Measurements from ENCODE around the gene KIF20B.
"Not testable (repeated sequence)": the region's sequence is repeated elsewhere in the genome, so short reads cannot be mapped to it uniquely, and the experiment has no call there.

Gene KIF20B

DNA sequence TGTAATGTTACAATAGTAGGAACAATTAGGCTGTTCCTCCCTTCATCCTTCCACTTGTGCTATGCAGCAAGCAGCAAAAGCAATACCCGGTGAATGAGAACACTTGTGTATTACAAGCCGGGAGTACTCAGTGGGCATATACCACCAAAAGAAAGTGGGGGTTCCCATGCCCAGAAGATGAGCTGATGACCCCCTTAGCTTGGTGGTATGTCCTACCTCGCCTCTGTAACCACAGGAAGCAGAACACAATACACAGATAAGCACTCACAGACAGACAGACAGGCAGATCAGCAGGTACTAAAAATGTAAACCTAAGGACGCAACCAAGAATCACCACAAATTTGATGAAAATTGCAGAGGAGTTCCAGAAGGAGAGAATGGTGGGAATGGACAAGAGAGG lies 15.5 kb upstream of the KIF20B start:
- DNase-seq, result no peak

DNA sequence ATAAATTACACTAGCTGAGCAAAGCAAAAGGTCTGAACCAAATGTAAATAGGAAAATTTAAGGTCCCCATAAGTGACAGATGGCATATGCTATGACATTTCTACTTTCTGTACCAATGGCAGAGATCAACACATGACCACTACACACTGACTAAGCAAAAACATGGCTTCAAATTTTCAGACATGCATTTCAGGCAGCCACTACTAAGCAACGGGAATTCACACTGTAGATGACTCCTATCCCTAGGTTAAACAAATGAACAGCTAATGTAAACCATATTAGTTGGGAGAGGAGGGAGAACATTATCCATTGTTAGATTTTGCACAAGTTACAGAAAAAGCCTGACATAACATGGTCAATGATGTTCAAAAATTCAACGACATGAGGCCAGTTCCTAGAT lies 11.4 kb upstream of the KIF20B start:
- no peak for DNase-seq

- no peak for DNase-seq
Measured at GRCh38 chr10:89692416-89692815, 9.0 kb upstream of the KIF20B start.

- no peak for DNase-seq
Measured at GRCh38 chr10:89693176-89693575, 8.2 kb upstream of the KIF20B start.

- peak; percentile 58 for DNase-seq
Measured at GRCh38 chr10:89695307-89695706, 6.1 kb upstream of the KIF20B start.

- no peak for DNase-seq
Measured at GRCh38 chr10:89697946-89698345, 3.4 kb upstream of the KIF20B start.

DNA sequence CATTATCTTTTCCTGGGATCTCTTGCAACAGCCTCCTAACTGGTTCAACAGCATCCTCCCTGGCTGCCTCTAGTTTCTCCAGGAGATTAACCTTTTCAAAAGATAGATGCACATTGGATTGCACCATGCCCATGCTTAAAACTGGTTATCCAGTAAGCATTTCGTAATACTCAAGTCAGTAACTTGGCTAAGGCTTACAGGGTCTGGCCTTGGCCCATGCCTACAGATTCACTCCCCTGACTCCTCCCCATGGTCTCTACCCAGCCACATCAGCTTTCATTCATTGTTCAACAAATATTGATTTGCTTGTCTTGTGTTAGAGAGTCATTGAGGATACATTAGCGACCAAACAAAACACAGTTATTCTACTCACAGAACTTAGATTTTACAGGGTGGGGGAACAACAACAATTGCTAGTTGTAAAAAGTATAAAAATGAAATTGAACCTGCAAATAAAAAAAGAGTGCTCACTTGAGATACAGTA lies 1.8 kb upstream of the KIF20B start:
- no peak for DNase-seq

DNA sequence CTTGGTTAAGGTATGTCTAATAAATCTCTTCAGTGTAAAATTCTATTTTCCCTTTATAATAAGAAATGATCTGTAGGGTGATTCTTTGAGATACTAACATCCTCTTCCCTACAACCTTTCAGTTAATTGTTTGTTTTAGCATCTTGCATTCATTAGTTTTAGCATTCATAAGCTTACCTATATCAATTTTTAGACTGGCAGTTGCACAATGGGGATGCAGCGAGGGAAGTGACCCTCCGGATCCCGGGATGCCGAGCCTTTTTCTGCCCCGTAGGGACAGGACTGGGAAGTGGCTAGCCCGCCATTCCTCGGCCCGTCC lies 508 bp upstream of the KIF20B start:
- DNase-seq, result no peak

GRCh38 chr10:89702121-89702480 lies 711 bp downstream of the KIF20B start:
- DNase-seq, result no peak

DNA sequence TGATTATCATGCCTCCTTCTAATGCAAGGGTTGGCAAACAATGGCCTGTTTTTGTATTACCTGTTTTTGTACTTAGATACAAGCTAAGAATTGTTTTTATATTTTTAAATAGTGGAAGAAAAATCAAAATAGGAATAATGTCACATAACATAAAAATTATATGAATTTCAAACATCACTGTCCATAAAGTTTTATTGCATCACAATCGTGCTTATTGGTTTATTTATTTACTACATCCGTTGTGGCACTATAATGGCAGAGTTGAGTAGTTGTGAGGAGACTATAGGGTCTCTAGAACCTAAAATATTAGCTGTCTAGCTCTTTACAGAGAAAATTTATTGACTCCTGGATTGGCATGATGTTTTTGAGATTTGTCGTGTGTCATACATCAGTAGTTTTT lies 4.1 kb downstream of the KIF20B start:
- DNase-seq, result no peak

- no peak for DNase-seq
Measured at GRCh38 chr10:89706011-89706410, 4.6 kb downstream of the KIF20B start.

- no peak for DNase-seq
Measured at GRCh38 chr10:89707372-89707771, 6.0 kb downstream of the KIF20B start.

DNA sequence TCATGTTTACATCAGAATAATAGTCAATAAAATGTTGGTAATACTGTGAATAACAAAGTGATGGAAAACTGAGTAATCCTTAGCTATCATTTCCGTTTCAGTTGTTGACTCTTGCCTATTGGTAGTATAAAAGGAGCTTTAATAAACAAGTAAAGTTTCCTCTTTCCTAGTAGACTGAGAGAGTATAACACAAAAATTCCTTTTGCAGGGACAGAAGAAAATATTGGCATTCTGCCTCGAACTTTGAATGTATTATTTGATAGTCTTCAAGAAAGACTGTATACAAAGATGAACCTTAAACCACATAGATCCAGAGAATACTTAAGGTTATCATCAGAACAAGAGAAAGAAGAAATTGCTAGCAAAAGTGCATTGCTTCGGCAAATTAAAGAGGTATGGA lies 9.4 kb downstream of the KIF20B start:
- DNase-seq, result no peak

DNA sequence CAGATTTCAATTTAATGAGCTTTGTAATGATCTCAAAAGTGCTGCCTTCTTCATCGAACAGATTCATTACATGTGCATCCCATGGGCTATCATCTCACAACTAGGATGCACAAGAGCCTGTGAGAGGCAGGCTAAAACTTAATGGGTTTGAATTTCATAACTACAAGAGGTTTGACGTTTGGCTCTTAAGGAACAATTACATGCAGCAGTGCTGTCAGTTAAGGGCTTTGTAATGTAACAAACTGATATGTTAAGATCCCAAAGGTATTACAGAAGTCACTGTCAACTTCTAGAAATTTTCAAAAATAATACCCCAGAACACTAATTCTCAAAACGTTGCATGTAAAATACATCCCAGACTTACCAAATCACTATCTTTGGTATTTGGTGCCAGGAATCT lies 33.2 kb downstream of the KIF20B start:
- no peak for DNase-seq

- no peak for DNase-seq
Measured at GRCh38 chr10:89738551-89739209, 37.3 kb downstream of the KIF20B start.

DNA sequence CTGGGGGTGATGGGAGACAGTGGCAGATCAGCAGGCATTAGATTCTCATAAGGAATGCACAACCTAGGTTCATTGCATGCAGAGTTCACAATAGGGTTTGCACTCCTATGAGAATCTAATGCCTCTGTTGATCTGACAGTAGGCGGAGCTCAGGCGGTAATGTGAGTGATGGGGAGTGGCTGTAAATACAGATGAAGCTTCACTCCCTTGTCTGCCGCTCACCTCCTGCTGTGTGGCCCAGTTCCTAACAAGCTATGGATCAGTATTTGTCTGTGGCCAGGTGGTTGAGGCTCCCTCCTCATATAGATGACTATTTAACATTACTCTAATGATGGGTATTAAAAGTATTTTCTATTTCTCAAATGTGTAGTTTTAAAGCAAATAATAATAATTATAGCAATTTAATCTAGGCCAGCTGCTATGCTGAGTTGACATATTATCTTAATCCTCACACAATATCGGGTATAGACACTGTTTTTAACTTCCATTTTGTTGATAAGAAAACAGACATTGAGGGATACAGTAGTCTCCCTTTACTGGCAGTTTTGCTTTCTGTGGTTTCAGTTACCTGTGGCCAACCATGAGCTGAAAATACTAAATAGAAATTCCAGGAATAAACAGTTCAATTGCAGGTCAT lies 39.9 kb downstream of the KIF20B start:
- no peak for DNase-seq

GRCh38 chr10:89744026-89744425 lies 42.6 kb downstream of the KIF20B start:
- no peak for DNase-seq

- DNase-seq, result peak; percentile 55
Measured at GRCh38 chr10:89745903-89746302, 44.5 kb downstream of the KIF20B start.

DNA sequence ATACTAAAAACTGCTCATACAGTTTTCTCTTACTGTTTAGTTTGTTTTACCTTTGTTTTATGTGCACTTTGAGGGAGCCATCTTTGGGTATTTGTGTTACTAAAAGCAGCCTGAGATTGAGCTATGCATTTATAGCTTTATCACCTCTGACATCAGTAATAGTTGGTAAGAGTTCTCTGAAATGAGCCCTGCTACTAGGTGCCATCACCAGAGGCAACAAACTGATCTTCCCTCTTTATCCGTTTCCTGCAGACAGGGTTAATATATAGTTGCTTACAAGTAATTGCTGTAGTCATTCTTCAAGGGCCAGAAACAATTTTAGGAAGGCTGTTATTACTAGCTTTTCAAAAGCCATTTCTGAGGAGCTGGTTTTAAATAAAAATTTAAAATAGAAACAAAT lies 49.1 kb downstream of the KIF20B start:
- no peak for DNase-seq

DNA sequence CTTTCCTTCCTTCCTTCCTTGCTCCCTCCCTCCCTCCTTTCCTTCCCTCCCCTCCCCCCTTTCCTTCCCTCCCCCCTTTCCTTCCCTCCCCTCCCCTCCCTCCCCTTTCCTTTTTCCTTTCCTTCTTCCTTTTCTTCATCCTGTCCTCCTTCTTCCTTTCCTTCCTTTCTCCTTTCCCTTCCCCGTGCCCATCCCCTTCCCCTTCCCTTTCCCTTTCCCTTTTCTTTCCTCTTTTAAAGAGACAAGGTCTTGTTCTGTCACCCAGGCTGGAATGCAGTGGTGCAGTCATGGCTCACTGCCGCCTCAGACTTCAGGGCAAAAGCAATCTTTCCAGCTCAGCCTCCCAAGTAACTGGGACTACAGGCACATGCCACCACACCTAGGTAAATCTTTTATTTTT lies 54.0 kb downstream of the KIF20B start:
- DNase-seq, result no peak

DNA sequence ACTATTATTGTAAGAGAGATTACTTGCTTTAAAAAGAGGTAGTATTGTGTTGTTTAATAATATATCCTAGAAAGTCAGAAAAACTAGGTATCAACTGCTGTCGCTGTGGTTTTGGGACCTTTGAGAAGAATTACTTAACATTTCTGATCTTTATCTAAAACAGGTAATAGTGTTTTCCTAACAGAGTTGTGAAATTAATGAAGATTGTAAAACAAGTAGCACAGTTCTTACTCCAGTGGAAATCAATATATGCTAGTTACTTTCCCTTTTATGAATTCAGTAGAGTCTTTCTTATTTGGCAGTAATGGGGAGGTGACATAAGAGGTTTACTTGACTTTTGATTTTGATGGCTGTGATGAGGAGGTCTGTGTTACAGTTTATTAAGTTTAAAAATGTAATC lies 58.1 kb downstream of the KIF20B start:
- no peak for DNase-seq

- DNase-seq, result not testable (repeated sequence)
Measured at GRCh38 chr10:89763671-89764070, 62.3 kb downstream of the KIF20B start.

- DNase-seq, result no peak
Measured at GRCh38 chr10:89771684-89772083, 70.3 kb downstream of the KIF20B start.

DNA sequence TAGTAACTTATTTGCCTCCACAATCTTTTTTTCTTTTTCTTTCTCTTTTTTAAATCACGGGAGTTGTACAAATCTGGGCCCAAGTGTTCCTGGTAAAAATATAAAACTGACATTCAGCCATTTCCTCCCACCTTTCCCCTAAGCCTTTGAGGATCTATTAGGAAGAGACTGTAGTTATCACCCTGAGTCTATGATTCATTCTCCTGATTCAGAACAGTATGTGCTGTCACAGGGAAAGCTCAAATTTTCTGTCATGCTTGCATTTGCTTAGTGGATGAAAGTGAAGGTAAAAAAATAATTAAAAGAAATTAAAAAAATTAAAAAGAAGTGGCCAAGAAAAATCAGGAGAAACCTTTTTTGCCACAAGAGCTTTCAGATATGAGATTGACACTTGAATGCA lies 71.7 kb downstream of the KIF20B start:
- DNase-seq, result no peak

DNA sequence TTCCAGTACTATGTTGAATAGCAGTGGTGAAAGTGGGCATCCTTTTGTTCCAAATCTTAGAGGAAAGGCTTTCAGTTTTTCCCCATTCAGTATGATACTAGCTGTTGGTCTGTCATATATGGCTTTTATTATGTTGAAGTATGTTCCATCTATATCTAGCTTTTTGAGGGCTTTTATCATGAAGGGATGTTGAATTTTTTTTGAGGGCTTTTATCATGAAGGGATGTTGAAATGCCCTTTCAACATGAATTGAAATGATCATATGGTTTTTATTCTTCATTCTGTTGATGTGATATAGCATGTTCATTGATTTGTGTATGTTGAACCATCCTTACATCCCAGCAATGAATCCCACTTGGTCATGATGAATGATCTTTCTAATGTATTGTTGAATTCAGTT lies 75.3 kb downstream of the KIF20B start:
- DNase-seq, result no peak
